HTR-8/SVneo (cell line): ENCODE results near the gene TRUB2.

Experiments used
- DNase-seq: peaks from one replicate; pipeline ENCODE4 v3.0.0; 2011; ENCODE audit warnings: low spot score, mixed read lengths; ENCODE audit not compliant: insufficient read length
- FAIRE-seq: peaks from 2 replicates; lab custom pipeline; 2011; peaks lifted over from hg19 to GRCh38; lab: Jason Lieb, UNC

TRUB2 gene

DNA sequence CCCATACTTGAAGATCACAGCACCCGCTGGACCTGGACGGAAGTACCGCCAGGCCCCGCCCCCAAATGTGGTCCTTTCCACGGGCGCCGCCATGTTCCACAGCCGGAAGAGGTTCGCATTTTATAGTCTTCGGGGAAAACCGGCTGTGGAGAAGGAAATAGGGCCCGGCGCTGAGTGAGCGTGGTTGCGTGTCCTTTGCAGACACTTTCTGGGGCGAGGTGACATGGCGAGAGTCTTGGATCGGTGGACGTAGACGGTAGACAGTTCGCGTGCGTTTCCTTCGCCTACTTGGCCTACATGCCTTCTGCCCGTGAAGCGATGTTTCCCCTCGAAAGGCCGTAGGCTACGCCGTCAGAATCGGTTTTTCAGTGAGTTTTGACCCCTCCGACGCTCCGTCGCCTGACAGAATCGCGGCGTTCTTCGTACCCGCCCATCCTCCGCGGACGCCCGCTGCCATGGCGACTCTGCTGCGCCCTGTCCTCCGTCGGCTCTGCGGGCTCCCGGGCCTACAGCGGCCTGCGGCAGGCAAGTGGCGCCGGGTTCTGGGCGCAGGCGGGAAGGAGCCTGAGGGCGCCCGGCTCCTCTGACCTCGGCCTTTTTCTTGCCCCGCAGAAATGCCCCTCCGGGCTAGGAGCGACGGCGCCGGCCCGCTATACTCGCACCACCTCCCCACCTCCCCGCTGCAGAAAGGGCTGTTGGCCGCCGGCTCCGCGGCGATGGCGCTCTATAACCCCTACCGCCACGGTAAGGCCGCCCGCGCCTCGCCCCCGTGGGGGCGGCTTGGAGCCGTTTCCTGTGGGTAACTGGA lies at the start of gene TRUB2, which contains the start of gene COQ4:
Gene TRUB2 (minus strand): TSS at position 44 of the 808 bp plus-strand sequence. CDS start 39 bp downstream, at position 5.
Gene COQ4 (plus strand): TSS at position 436 of the 808 bp plus-strand sequence. CDS start 20 bp downstream, at position 456.
- peak; percentile 89 for DNase-seq
- FAIRE-seq: no peak

- FAIRE-seq: no peak
- no peak for DNase-seq
These were observed 49.4 kb upstream of the TRUB2 start for GRCh38 chr9:128371630-128372117.

DNA sequence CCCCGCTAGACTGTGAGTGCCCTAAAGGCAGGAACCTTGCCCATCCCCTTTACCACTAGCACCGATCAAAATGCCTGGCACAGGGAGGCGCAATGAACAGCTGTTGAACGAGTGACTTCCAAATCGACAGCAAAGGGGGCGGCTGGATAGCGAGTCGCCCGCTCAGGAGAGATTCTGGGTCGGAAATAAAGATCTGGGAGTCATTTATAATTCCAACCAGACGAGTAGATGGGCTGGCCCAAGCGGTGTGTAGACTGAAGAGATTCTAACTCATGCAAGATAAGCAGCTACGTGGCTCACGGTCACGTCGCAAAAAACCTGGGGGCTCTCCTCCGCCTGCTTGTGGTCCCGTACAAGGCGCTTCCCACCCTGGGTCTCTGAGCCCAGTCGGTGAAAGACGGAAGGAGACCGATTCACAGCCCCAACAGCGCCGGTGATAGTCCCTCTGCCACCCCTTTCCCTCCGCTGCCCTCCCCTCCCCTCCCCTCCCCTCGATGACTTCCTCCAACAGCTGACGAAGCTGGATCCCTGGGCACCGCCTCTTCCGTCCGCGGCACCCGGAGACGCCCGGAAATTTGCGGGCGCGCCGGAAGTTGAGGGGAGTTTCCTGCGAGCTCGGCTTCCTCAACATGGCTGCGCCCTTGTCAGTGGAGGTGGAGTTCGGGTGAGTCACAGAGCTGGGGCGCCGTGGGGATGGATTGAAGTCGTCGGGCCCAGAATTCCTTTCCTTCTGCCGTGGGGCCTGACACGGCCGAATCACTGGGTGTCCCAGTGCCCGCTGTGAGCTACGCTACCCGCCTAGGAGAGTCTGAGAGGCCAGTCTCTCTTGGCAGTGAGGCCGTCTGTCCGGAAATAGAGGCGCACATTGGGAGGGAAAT lies 48.7 kb upstream of the TRUB2 start, which contains the start of gene URM1:
Gene URM1 (plus strand): TSS at position 623 of the 878 bp plus-strand sequence. CDS start 7 bp downstream, at position 630.
- FAIRE-seq: no peak

DNA sequence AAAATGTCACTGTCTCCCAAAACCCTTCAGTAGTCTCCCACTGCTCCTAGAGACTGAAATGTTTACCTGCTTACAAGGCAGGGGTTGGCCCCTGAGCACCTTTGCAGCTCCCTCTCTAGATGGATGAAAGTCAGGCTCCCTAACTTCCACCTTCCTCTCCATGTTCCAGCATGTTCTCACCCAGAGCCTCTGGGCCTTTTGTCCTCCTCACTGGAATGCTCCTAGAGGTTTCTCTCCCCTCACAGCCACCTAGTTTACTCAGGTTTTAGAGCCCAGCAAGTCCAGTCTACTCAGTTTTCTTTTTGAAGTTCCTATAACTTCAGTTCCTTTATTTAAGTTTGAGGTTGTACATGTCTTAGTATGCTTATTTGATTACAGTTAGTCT lies 48.1 kb upstream of the TRUB2 start:
- no peak for DNase-seq
- FAIRE-seq: no peak

More for the DNA sequence above, 48.7 kb upstream of the TRUB2 start, which contains the start of gene URM1:
- peak; percentile 96 for DNase-seq

DNA sequence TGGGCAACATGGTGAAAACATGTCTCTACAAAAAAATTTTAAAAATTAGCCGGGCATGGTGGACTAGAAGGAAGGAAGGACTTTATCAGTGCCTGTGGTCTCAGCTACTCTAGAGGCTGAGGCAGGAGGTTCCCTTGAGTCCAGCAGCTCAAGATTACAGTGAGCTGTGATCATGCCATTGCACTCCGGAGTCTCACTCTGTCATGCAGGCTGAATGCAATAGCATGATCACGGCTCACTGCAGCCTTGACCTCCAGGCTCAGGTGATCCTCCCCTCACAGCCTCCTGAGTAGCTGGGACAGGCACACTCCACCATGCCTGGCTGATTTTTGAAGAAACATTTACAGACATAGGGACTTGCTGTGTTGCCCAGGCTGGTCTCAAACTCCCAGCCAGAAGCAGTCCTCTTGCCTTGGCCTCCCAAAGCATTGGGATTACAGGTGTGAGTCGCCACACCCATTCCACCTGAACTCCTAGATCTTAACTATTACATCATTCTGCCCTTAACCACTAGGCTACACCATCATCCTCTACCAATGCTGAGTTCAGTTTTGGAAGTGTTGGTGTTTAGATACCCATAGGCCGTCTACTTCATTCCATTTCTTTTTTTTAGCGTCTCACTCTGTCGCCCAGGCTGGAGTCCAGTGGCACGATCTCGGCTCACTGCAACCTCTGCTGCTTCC lies 46.9 kb upstream of the TRUB2 start:
- FAIRE-seq (no peak), DNase-seq (no peak)

GRCh38 chr9:128365525-128365924 lies 43.3 kb upstream of the TRUB2 start:
- no peak for FAIRE-seq
- no peak for DNase-seq

GRCh38 chr9:128362774-128363173 lies 40.5 kb upstream of the TRUB2 start:
- no peak for FAIRE-seq
- no peak for DNase-seq

DNA sequence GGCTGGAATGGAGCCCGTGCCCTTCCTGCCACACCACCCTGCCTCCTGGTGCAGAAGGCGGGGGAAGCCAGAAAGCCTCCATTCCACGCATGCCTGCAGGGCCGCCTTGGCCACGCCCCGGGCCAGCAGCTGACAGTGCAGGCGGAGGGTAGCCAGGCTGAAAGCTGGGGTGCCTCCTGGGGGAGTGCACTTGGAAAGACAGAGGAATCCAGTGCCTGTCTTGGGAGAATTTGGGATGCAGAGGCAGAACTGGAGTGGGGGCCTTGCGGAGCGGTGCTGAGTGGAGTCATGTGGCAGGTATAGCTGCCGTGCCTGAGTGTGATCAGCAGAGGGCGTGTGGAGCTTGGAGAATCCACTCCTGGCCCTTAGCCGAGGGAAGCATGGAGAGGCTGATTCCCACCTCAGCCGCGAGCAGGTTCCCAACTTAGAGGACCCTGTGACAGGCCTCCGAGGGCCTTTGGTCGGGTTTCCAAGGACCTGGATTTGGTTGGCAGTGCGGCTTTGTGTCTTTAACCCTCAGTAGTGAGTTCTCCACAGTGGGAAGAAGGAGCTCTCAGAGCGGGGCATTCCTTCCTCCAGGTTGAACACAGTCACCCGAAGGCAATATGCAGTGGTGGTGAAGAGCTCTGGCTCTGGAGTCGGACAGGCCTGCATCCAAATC lies 39.9 kb upstream of the TRUB2 start:
- peak; percentile 81 for DNase-seq
- FAIRE-seq: no peak

GRCh38 chr9:128361296-128361985 lies 39.2 kb upstream of the TRUB2 start:
- DNase-seq (no peak), FAIRE-seq (no peak)

GRCh38 chr9:128360826-128361225 lies 38.6 kb upstream of the TRUB2 start:
- DNase-seq: no peak
- no peak for FAIRE-seq

DNA sequence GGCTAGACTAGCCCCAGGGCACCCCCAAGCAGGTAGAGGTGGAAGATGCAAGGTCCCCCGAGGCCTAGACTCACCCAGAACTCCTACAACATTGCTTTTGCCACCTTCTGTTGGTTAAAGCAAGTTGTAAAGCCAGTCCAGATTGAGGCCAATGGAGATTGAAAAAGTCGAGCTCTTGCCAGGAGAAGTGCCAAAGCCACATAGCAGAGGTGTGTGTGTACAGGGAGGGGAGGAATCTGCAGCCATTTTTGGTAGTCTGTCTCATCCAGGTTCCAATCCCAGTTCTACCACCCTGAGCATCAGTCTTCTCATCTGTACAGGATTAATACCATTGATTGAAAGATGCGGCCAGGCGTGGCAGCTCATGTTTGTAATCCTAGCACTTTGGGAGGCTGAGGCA lies 36.6 kb upstream of the TRUB2 start:
- no peak for FAIRE-seq
- no peak for DNase-seq

DNA sequence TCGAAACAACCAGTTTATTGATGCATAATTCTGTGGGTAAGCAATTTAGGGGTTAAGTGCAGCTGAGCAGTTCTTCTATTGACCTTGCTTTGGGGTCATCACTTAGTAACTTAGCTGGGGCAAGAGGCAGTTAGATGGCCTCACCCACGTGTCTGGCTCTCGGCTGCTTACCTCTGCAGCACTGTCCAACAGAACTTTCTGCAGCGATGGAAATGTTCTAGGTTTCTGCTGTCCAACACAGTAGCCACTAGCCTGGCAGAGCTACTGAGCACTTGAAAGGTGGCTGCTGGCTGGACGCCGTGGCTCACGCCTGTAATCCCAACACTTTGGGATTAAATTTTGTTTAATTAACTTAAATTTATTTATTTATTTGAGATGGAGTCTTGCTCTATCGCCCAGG lies 35.8 kb upstream of the TRUB2 start:
- FAIRE-seq: no peak
- DNase-seq: no peak

- FAIRE-seq (no peak), DNase-seq (no peak)
These were observed 33.2 kb upstream of the TRUB2 start for GRCh38 chr9:128355451-128355850.

DNA sequence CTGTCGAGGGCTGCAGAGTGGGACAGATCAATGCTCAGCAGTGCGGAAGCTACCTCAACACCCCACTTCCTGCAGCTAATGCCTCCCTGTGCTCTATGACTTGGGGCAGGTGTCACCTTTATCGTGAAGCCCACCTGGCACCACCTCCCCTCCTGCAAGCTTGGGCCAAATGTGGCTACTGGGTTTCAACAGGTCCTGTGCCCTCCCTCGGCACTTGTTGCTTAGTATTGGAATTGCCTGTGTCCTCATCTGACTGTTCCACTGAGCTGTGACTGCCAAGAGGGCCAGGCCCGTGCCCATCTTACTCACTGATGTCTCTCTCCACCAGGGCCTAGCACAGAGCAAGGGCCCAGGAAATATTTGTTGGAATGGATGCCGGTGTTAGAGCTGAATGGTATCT lies 27.5 kb upstream of the TRUB2 start:
- FAIRE-seq (no peak), DNase-seq (no peak)

DNA sequence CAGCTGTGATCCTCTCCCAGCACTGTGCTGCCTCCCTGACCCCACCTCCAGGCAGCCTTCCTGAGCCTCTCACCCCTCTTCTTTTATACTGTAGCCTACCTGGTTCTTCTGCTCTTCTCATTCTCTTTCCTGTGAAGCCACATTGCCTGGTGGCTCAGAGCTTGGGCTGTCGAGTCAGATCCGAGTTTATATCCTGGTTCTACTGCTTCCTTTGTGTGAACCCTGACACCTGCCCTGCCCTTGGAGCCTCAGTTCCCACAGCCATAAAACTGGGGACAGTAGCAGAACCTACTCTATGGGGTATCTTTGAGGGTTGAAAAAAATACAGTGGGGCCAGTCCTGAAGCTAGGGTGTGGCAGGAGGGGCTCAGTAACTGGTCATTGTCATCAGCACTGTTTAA lies 26.9 kb upstream of the TRUB2 start:
- FAIRE-seq (no peak), DNase-seq (no peak)

GRCh38 chr9:128344931-128345605 lies 22.8 kb upstream of the TRUB2 start:
- DNase-seq (no peak), FAIRE-seq (no peak)

DNA sequence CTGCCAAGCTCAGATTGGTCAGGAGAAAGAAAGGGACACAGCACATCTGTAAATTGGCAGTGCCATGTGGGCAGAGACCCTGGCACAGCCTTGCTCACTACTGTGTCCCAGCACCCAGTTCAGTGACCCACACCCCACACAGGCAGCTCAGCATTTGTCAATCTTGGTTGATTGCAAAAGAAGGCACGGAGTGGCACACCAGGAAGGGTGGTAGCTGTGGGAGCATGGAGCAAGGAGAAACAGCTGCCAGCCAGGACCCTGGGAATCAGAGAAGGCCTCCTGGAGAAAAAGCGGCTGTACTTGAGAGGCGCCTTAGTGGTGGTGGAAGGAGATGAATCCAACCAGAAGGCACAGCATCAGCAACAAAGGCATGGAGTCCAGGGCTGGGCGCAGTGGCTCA lies 21.6 kb upstream of the TRUB2 start:
- FAIRE-seq (no peak), DNase-seq (no peak)

GRCh38 chr9:128342971-128343680 lies 20.9 kb upstream of the TRUB2 start:
- FAIRE-seq: no peak
- no peak for DNase-seq
